K562 (cell line): Measurements from ENCODE around the gene KCTD21. TPM values are rescaled to one million over a fixed set of nuclear protein-coding genes. Genes with fewer than 3 reads are reported as not detected.

Experiments used
- BACH1 ChIP-seq: fragments of 200-800 bp; sonication (Bioruptor generic); IDR thresholded peaks from 2 replicates; pipeline ENCODE4 v1.6.1; 2016; ENCODE audit warnings: missing genetic modification characterization, missing compliant biosample characterization
- DMBX1 ChIP-seq: fragments of 250-450 bp; sonication (Bioruptor Pico); IDR thresholded peaks from 2 replicates; pipeline ENCODE4 v1.8.0; 2022; ENCODE audit warnings: inconsistent platforms, mild to moderate bottlenecking, moderate library complexity, borderline replicate concordance
- ETV1 ChIP-seq: fragments of 450-650 bp; conservative IDR thresholded peaks from 2 replicates; pipeline ENCODE4 v1.6.1; 2016; ENCODE audit warnings: missing genetic modification characterization, control low read depth, low read depth, missing compliant biosample characterization
- FOXA3 ChIP-seq, 2 experiments: fragments of 450-650 bp in 1 of 2; sonication (generic) in 1 of 2; formaldehyde crosslinking; IDR thresholded peaks in 1 of 2; conservative IDR thresholded peaks in 1 of 2; 2 replicates each; pipeline versions ENCODE4 v1.4.0 to v1.8.0; 2020 to 2022; ENCODE audit warnings: mild to moderate bottlenecking in 2 of 2, missing genetic modification reagents in 1 of 2
- KAT2B ChIP-seq: IDR thresholded peaks from one replicate; pipeline ENCODE4 v1.6.1; 2012; ENCODE audit warnings: low read depth, mild to moderate bottlenecking, control low read depth, inconsistent platforms, low read length, moderate library complexity
- MAZ ChIP-seq, 2 experiments: fragments of 450-650 bp in 1 of 2; sonication (generic) in 1 of 2; formaldehyde crosslinking; IDR thresholded peaks in 1 of 2; conservative IDR thresholded peaks in 1 of 2; 2 replicates each; pipeline versions ENCODE4 v1.4.0 to v1.5.0; 2020; ENCODE audit warnings: mild to moderate bottlenecking in 1 of 2, missing genetic modification reagents in 1 of 2
- MTA2 ChIP-seq: fragments of 450-650 bp; IDR thresholded peaks from 2 replicates; pipeline ENCODE4 v1.6.1; 2016; ENCODE audit warnings: low read depth
- NBN ChIP-seq: fragments of 450-650 bp; IDR thresholded peaks from 2 replicates; pipeline ENCODE4 v1.6.1; 2016; ENCODE audit warnings: low read depth, mild to moderate bottlenecking
- NCOA4 ChIP-seq: fragments of 450-650 bp; IDR thresholded peaks from 2 replicates; pipeline ENCODE4 v1.6.1; 2018; ENCODE audit warnings: mild to moderate bottlenecking; ENCODE audit not compliant: partially characterized antibody
- POLR2A ChIP-seq: fragments of 450-650 bp; conservative IDR thresholded peaks from 2 replicates; pipeline ENCODE4 v1.6.1; 2016
- RAD51 ChIP-seq: fragments of 450-650 bp; IDR thresholded peaks from 2 replicates; pipeline ENCODE4 v1.7.1; 2016; ENCODE audit warnings: low read depth, mild to moderate bottlenecking, borderline replicate concordance
- SIN3A ChIP-seq, 2 experiments: fragments of 150-350 bp in 1 of 2; IDR thresholded peaks; 2 replicates each; pipeline ENCODE4 v1.6.1; 2011 to 2016; ENCODE audit warnings: borderline replicate concordance in 2 of 2, low read depth in 2 of 2, low read length in 2 of 2, mild to moderate bottlenecking in 2 of 2, moderate library complexity in 2 of 2; ENCODE audit not compliant: control insufficient read depth in 1 of 2
- ZNF133 ChIP-seq: fragments of 250-450 bp; sonication (Bioruptor Pico); IDR thresholded peaks from 2 replicates; pipeline ENCODE4 v1.4.0; 2020; ENCODE audit warnings: mild to moderate bottlenecking
- ZNF224 ChIP-seq: sonication (generic); formaldehyde crosslinking; IDR thresholded peaks from 2 replicates; pipeline ENCODE4 v1.8.0; 2022; ENCODE audit warnings: mild to moderate bottlenecking, missing genetic modification reagents
- ZNF75A ChIP-seq: fragments of 450-650 bp; formaldehyde crosslinking; IDR thresholded peaks from 2 replicates; pipeline ENCODE4 v1.4.0; 2020; ENCODE audit warnings: mild to moderate bottlenecking
- ZNF830 ChIP-seq: fragments of 250-450 bp; sonication (Bioruptor Pico); IDR thresholded peaks from 2 replicates; pipeline ENCODE4 v1.5.0; 2021; ENCODE audit warnings: mild to moderate bottlenecking
- ZSCAN32 ChIP-seq: fragments of 450-650 bp; formaldehyde crosslinking; IDR thresholded peaks from 2 replicates; pipeline ENCODE4 v1.4.0; 2020; ENCODE audit warnings: mild to moderate bottlenecking, moderate library complexity
- polyA plus RNA-seq, 8 experiments: library from polyadenylated mRNA; depleted of rRNA in 4 of 8; stranded (reverse) in 5 of 8; unstranded in 3 of 8; fragments of >200 nt; fragmentation: Nextera tagmentation in 2 of 8; fragmentation: Illumina TruSeq in 1 of 8; extraction: Ambion mirVana in 2 of 8; extraction: Trizol in 1 of 8; gene quantifications; 2 replicates each; pipeline versions ENCODE4 v1.2.1 to v1.2.3, GENCODE V29; 2011 to 2014; ENCODE audit warnings: inconsistent platforms in 1 of 8, missing spikeins in 1 of 8
- total RNA-seq, 7 experiments: library from RNA; depleted of rRNA in 6 of 7; stranded (reverse); fragments of >200 nt in 6 of 7; fragmentation: Illumina TruSeq in 2 of 7; extraction: Trizol in 2 of 7; gene quantifications; 2 replicates each; pipeline versions ENCODE4 v1.2.1 to v1.2.3, GENCODE V29; 2011 to 2021; ENCODE audit warnings: low replicate concordance in 1 of 7
- TF ChIP-seq, protein P1 (sequence below): fragments of 450-650 bp; IDR thresholded peaks from 2 replicates; pipeline ENCODE4 v1.6.1; 2017; ENCODE audit warnings: antibody characterized with exemption
- TF ChIP-seq, protein P2 (sequence below): fragments of 250-450 bp; sonication (Bioruptor Pico); IDR thresholded peaks from 2 replicates; pipeline ENCODE4 v1.8.0; 2021; ENCODE audit warnings: moderate library complexity, mild to moderate bottlenecking, inconsistent platforms
- TF ChIP-seq, protein P3 (sequence below): fragments of 250-450 bp; sonication (Bioruptor Pico); IDR thresholded peaks from 2 replicates; pipeline ENCODE4 v1.5.0; 2021
- TF ChIP-seq, protein P4 (sequence below): sonication (generic); formaldehyde crosslinking; IDR thresholded peaks from 2 replicates; pipeline ENCODE4 v1.8.0; 2022; ENCODE audit warnings: mild to moderate bottlenecking, missing genetic modification reagents
- TF ChIP-seq, protein P5 (sequence below), 3 experiments: fragments of 200-800 bp in 1 of 3; sonication (Bioruptor generic) in 1 of 3; sonication (generic) in 1 of 3; formaldehyde crosslinking in 1 of 3; IDR thresholded peaks; 2 replicates each; pipeline versions ENCODE4 v1.6.1 to v1.8.0; 2016 to 2022; ENCODE audit warnings: mild to moderate bottlenecking in 2 of 3, missing compliant biosample characterization in 2 of 3, missing genetic modification characterization in 2 of 3, missing genetic modification reagents in 1 of 3

The KCTD21 gene
- total and polyA plus RNA-seq, 9 of the 15 experiments (the other 6 are each of a cell fraction or from before 2014, with no cell fraction given), result 0.34 to 5.4 (median 1.9) TPM

DNA sequence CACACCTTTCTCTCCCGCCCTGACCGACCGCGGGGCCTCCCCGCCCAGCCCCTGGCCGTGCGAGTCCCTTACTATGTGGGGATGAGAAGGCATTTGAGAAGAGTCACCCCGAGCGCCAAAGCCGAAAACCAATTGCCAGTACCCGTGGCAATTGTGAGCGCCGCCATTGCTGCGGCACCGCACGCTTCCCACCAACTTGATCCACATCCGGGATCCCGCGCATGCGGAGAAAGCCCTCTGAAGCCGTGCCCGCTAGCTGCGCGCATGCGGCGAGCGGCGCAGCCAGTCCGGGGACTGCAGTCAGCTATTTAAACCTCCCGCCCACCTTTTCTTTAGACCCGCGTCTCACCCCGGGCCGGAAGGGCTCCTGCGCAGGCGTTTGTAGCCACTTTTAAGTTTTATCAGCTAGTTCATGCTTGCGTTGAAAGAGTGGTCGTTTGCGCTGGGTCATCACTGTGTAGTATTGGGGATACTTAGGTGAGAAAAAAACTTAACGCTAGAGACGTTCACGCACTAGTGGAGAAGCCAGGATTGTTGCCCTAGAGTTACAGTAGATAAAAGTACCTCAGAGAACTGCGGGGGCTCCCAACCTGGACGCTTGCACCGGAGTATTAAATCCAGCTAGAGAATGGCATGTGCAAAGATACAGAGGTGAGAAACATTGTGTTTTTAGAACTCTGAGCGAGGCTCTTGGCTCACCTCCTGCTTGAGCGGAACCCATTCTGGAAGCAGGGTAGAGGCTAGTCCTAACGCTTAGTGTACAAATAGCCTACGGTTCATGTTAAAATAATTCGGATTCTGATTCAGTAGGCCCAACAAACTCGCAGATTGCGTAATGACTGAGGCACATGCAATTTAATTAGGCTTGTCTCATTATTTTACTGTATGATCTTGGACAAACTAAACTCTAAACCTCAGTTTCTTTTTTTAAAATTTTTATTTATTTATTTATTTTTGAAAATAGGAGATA, 48.7 kb downstream of the KCTD21 start, which contains the start of gene ALG8 (continued):
- peak; percentile 25 to 70; a peak in 2 of 4 replicates for TF ChIP-seq MAZ (CRISPR knock-in tag; conservative IDR thresholded peaks at IDR 0.05 in 1 of 2, IDR thresholded peaks at IDR 0.05 in 1 of 2)
- TF ChIP-seq, protein P1, sequence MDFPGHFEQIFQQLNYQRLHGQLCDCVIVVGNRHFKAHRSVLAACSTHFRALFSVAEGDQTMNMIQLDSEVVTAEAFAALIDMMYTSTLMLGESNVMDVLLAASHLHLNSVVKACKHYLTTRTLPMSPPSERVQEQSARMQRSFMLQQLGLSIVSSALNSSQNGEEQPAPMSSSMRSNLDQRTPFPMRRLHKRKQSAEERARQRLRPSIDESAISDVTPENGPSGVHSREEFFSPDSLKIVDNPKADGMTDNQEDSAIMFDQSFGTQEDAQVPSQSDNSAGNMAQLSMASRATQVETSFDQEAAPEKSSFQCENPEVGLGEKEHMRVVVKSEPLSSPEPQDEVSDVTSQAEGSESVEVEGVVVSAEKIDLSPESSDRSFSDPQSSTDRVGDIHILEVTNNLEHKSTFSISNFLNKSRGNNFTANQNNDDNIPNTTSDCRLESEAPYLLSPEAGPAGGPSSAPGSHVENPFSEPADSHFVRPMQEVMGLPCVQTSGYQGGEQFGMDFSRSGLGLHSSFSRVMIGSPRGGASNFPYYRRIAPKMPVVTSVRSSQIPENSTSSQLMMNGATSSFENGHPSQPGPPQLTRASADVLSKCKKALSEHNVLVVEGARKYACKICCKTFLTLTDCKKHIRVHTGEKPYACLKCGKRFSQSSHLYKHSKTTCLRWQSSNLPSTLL, result no peak
- TF ChIP-seq BACH1 (tag), result peak; percentile 65; the same call in 1 of the 2 replicates
- TF ChIP-seq ZNF224 (CRISPR knock-in tag), result no peak
- no peak for TF ChIP-seq MTA2
- TF ChIP-seq KAT2B, result no peak
- TF ChIP-seq, protein P2, sequence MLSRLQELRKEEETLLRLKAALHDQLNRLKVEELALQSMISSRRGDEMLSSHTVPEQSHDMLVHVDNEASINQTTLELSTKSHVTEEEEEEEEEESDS, result no peak
- no peak; a peak in 1 of 4 replicates for TF ChIP-seq FOXA3 (CRISPR knock-in tag; conservative IDR thresholded peaks at IDR 0.05 in 1 of 2, IDR thresholded peaks at IDR 0.05 in 1 of 2)
- TF ChIP-seq ETV1 (tag), result peak; percentile 74
- no peak for TF ChIP-seq RAD51
- TF ChIP-seq, protein P3, sequence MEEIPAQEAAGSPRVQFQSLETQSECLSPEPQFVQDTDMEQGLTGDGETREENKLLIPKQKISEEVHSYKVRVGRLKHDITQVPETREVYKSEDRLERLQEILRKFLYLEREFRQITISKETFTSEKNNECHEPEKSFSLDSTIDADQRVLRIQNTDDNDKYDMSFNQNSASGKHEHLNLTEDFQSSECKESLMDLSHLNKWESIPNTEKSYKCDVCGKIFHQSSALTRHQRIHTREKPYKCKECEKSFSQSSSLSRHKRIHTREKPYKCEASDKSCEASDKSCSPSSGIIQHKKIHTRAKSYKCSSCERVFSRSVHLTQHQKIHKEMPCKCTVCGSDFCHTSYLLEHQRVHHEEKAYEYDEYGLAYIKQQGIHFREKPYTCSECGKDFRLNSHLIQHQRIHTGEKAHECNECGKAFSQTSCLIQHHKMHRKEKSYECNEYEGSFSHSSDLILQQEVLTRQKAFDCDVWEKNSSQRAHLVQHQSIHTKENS (CRISPR knock-in tag), result no peak
- TF ChIP-seq ZSCAN32 (CRISPR knock-in tag), result no peak
- no peak for TF ChIP-seq ZNF830 (CRISPR knock-in tag)
- no peak; the same call in none of the 2 replicates for TF ChIP-seq NBN
- no peak for TF ChIP-seq DMBX1 (CRISPR knock-in tag)
- TF ChIP-seq POLR2A, result peak; percentile 94
- no peak for TF ChIP-seq ZNF75A (CRISPR knock-in tag)
- no peak for TF ChIP-seq NCOA4
- TF ChIP-seq, protein P4, sequence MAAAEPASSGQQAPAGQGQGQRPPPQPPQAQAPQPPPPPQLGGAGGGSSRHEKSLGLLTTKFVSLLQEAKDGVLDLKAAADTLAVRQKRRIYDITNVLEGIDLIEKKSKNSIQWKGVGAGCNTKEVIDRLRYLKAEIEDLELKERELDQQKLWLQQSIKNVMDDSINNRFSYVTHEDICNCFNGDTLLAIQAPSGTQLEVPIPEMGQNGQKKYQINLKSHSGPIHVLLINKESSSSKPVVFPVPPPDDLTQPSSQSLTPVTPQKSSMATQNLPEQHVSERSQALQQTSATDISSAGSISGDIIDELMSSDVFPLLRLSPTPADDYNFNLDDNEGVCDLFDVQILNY (CRISPR knock-in tag), result peak; percentile 48; the same call in 1 of the 2 replicates
- no peak for TF ChIP-seq ZNF133 (CRISPR knock-in tag)
- TF ChIP-seq SIN3A (IDR thresholded peaks at IDR 0.05; ENCODE audit: borderline replicate concordance in 2 of 2, control insufficient read depth in 1 of 2, low read depth in 2 of 2, low read length in 2 of 2), result peak in 1 of 2 experiments; percentile 79; a peak in 1 of 4 replicates
- TF ChIP-seq, protein P5, sequence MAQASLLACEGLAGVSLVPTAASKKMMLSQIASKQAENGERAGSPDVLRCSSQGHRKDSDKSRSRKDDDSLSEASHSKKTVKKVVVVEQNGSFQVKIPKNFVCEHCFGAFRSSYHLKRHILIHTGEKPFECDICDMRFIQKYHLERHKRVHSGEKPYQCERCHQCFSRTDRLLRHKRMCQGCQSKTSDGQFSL (CRISPR knock-in tag; IDR thresholded peaks at IDR 0.05), result no peak
- TF ChIP-seq, protein P5 (tag; IDR thresholded peaks at IDR 0.05), result no peak
